HK-2 (cell line): ENCODE data around the gene PHF21A.
A peak's percentile ranks its signal among the peaks of the same experiment; 100 is the strongest.

Experiments
- DNase-seq: peaks from one replicate; pipeline ENCODE4 v3.0.0-alpha.2; 2018; ENCODE audit not compliant: unreplicated experiment

The PHF21A gene

GRCh38 chr11:46121301-46121723 lies at the start of gene PHF21A:
Gene PHF21A (minus strand): TSS chr11:46121454. CDS start chr11:46084219, 37,235 bp downstream.
- peak; percentile 85 for DNase-seq

- no peak for DNase-seq
These were observed 49.5 kb upstream of the PHF21A start for GRCh38 chr11:46170797-46171196.

DNA sequence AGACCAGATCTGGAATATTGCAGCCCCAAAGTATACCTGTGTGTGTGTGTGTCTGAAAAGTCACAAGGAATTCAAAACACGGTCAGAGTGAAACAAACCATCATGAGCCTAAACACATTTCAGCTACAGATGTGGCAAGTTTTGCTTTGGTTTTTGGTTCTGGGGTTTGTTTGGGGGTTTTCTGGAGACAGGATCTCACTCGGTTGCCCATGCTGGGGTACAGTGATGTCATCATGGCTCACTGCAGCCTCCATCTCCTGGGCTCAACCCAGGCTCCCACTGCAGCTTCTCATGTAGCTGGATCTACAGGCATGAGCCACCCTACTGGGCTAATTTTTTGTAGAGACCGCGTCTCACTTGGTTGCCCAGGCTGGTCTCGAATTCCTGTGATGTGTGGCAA lies 41.4 kb upstream of the PHF21A start:
- DNase-seq = no peak

- no peak for DNase-seq
These were observed 39.9 kb upstream of the PHF21A start for GRCh38 chr11:46161201-46161600.

GRCh38 chr11:46160100-46160499 lies 38.8 kb upstream of the PHF21A start:
- no peak for DNase-seq

GRCh38 chr11:46159680-46160079 lies 38.4 kb upstream of the PHF21A start:
- no peak for DNase-seq

- no peak for DNase-seq
These were observed 28.6 kb upstream of the PHF21A start for GRCh38 chr11:46149826-46150225.

DNA sequence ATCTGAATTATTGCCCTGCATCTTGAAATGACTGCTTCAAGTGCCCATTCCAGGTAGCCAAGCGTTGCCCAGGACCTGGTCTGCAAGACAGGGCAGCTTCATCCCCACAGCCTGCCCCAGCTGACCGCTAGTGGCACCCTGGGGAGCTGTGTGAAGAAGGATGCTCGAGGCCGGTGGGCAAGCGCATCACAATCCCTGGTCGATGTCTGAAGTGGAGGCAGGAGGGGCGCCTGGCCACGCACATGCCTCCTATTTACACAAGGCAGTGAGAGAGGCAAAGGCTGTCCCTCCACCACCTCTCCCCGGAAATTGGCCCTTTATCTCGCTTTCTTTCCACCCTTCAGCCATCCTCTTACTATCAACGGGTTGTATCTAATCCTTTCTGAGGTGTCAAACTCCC lies 28.1 kb upstream of the PHF21A start:
- DNase-seq = no peak

GRCh38 chr11:46144741-46145140 lies 23.5 kb upstream of the PHF21A start:
- no peak for DNase-seq

DNA sequence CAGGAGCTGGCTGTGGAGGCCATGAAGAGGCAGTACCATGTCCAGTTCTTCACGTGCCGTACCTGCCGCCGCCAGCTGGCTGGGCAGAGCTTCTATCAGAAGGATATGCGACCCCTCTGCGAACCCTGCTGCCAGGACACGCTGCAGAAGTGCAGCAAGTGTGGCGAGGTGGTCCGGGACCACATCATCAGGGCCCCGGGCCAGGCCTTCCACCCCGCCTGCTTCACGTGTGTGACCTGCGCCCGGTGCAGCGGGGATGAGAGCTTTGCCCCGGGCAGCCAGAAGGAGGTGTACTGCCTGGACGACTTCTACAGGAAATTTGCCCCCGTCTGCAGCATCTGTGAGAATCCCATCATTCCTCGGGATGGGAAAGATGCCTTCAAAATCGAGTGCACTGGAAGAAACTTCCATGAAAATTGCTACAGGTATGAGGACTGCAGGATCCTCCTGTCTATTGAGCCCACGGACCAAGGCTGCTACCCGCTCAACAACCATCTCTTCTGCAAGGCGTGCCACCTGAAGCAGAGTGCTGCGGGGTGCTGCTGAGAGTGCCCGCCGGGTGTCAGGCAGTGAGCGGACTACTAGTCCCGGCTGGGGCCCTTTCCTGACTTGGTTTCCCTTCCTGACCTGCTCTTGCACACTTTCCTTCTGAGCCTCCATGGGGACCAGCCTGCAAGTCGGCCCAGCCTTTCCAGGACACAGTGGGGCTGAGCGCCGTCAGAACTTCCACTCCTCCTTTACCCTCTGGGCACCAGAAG lies 22.0 kb upstream of the PHF21A start:
- DNase-seq = no peak

DNA sequence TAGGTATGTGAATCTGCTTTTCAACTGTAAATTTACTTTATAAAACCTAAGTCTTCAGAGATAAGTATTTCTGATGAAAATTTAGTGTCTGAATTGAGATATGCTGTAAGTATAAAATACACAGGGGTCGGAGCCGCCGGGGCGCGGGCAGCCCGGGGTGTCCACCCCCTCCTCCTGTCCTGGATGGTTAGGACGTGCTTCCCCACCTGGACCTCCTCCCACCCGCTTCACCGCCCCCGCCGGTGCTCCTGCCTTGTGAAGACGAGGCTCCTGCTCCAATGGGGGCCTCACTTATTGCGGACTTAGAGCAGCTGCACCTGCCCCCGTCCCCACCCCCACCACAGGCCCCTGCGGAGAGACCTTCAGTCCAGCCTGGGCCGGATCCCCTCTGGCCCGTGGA lies 21.3 kb upstream of the PHF21A start:
- no peak for DNase-seq

- no peak for DNase-seq
These were observed 20.3 kb upstream of the PHF21A start for GRCh38 chr11:46141597-46141996.

GRCh38 chr11:46134540-46134939 lies 13.3 kb upstream of the PHF21A start:
- DNase-seq = no peak

DNA sequence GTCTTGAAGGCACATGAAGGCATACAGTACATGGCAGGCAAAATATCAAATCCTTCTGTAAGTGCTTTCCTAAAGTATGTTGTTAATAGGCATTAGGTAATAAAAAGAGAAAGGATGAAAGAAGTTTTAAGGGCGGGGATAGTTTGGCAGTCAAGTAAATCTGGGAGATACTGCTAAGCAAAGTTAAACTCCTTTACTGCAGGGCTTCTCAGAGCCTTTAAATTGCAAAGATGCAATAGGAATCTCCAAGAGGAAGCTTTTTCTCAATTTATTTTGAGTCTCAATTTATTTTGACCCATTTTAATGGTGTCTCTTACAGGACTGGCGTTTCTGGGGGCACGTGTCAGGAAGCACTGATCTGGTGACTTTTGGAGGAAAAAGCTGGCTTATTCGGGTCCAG lies 12.8 kb upstream of the PHF21A start:
- no peak for DNase-seq

- no peak for DNase-seq
These were observed 11.9 kb upstream of the PHF21A start for GRCh38 chr11:46133119-46133518.

GRCh38 chr11:46130286-46130940 lies 9.2 kb upstream of the PHF21A start:
- DNase-seq = no peak

DNA sequence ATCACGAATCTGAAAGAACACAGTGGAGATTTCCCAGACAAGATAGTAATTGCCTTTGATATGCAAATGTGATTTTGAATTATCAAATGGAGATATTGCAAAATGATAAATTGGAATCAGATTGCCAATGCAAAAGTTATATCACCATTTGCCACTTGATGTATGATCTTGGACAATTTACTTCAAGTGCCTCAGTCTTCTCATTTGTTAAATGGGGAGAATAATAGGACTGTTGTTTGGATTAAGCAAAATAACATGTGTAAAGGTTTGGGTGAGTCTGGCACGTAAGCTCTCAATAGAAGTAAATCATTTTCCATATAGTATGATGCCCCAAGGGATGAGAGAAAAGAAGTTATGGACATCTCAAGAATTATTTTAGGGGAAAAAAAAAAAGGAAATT lies 7.9 kb upstream of the PHF21A start:
- DNase-seq = no peak

DNA sequence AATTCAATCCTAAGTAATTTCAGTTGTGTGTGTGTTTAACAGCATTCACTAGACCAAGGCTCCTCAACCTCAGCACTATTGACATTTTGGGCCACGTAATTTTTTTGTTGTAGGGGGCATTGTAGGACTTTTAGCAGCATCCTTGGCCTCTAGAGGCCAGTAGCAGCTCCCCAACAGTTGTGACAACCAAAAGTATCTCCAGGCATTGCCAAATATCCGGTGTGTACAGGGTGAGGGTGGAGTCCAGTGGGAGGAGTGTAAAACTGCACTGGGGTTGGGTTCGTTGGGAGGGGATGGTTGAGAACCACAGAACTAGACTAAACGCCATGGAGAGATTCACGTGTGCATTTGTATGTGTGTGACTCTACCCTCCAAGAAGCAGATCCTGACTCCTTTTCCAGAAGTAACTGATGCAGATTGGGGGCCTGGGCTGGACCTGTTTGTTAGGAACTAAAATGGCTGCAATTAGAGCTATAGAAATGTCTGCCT lies 5.9 kb upstream of the PHF21A start:
- DNase-seq = no peak

GRCh38 chr11:46125284-46125683 lies 4.0 kb upstream of the PHF21A start:
- no peak for DNase-seq

DNA sequence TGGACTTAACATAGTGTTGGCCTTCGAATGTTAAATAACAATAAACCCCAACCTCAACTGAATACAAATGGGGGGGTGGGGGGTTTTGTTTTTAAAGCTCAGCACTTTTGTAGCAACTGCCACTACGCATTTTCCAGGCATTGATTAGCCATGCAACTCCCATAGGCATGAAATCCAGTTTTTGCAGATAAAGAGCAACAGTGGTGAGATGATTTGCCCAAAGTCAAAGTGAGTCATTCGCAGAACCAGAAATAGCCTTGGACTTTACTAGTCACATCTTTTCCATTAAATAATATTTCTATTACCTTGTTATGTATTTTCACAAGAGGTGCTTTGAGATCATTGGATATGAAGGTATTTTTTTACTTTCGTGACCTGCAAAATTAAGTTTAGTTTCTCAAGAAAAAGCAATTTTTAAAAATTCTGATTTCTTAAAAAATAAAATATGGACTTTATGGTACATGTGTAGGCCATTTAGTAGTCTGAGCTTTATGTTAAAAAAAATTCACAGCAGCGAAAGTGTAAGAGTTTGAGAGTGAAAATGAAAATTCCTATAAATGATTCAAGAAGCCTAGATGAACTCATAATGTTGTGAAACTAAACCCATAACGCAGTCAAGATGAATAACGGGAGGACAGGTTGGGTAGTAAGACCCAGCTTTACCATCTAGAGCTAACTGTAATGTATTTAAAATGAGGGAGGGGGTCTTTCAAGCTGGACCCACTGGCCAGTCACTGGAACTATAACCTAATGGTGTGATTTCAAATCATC lies 1.9 kb upstream of the PHF21A start:
- no peak for DNase-seq

DNA sequence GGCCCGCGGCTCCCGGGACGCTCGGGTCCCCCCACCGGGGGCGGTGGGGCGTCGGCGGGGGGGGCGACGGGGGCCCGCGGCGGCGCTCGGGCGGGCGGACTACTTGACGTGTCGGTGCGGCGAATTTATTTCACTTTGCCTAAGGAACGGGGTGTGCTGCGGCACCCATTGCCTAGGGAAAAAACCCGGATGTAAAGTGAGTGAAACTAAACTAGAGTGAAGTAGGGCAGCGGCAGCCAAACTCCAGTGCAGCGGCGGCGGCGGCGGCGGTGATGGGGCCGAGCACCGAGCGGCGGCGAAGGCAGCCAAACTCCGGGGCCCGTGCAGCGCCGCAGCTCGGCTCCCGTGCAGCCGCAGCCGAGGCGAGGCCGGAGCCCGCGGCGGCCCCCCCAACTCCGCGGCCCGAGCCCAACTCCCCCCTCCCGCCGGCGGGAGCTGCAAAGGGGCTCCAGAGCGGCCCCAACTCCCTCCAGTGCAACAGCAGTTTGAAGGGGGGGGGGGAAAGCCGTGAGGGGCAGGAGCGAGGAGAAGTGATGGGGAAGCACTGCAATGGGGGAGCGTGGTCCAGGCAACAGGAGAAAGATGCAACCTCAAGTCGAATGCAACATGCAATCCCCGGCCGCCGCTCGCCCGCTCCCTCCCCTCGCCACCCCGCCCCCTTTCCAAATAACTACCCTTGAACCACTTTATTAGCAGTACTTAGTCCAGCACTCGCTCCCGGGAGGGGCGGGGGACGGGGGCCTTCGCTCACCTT lies 647 bp upstream of the PHF21A start:
- peak; percentile 49 for DNase-seq
